ENCODE results near the gene SLC1A1. TPM values are rescaled to one million over a fixed set of nuclear protein-coding genes. Genes with fewer than 3 reads are reported as not detected.
A peak's percentile ranks its signal among the peaks of the same experiment; 100 is the strongest.

SLC1A1 gene
- total RNA-seq, 6 donors from 2014 or later: 16.8 to 62.5 (median 40.6) TPM

GRCh38 chr9:4547016-4547415, 56.7 kb downstream of the SLC1A1 start:
- Histone ChIP-seq H3K4me3 (no peak overlapping the region), H3K36me3 (no peaks in the 10 kb centered on the region), H3K27ac (no peak overlapping the region), H3K4me1 (peaks cover 0 to 25% (median 14%) of the 10 kb centered on the region in 4 donors), H3K9me3 (no peaks in the 10 kb centered on the region), H3K27me3 (no peaks in the 10 kb centered on the region)
- TF ChIP-seq POLR2AphosphoS5 (IDR thresholded peaks at IDR 0.05) (no peak), POLR2A (IDR thresholded peaks at IDR 0.05) (no peak), EP300 (IDR thresholded peaks at IDR 0.05) (no peak), CTCF (IDR thresholded peaks at IDR 0.05) (no peak)
- ATAC-seq (ENCODE audit: low FRiP score in 2 of 2) (no peak), DNase-seq (no peak)
- 71 to 86% methylated on average over 1 of the region's 1 CpG for WGBS, 2 donors

DNA sequence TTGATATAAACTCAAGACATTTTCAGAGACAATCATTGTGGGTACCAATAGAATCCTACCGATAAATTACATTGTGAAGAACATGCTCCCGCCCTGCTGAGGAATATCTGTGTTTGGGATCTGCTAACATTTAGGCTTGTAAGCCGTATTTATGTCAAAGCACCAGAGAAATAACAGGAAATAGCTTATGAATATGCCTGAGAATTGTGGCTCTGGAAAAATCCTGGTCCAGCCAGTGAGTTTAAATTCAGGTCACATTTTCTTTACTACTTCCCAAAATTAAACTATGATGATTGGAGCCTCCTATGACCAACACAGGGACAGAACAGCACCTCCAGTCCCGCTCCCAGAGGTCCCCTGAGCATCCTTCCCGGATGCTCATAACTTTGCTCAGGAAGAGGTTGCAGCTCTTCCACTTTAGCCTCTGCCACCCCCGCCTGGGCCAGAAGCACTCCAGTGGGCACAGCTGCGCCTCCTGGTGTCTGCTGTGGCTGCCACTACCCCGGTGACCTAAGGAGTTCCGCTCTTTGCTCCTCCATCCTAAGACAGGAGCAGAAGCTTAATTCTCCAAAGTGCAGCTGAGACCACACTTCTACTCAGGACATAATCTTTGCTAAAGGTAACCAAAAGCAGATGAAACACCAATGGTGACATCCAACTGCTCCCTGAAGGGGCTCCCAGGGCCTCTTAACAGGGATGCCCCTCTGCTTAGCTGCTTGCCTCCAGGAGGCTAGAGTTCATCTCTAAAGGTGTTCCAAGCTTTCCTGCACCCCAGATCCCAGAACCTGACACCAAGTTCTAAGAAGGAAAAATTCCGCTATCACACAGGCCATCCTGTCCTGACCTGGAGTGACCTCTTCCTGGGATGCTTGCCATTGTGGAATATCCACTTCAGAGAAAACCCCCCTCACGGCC, 58.8 kb downstream of the SLC1A1 start:
- Histone ChIP-seq H3K27ac (peak overlapping the region in 3 of 4 donors; percentile 23 to 64 (median 60)), H3K4me1 (peaks cover 0 to 26% (median 15%) of the 10 kb centered on the region in 4 donors), H3K9me3 (no peaks in the 10 kb centered on the region), H3K27me3 (no peaks in the 10 kb centered on the region), H3K36me3 (no peaks in the 10 kb centered on the region), H3K4me3 (no peak overlapping the region)
- TF ChIP-seq POLR2AphosphoS5 (IDR thresholded peaks at IDR 0.05): no peak
- TF ChIP-seq CTCF (IDR thresholded peaks at IDR 0.05): peak in 1 of 6 experiments; percentile 12
- ATAC-seq (ENCODE audit: low FRiP score in 2 of 2) (peak; percentile 29 to 31), DNase-seq (peak in 1 of 2 donors; percentile 39)
- 66 to 78% methylated on average over 9 to 11 of the region's 11 CpGs for WGBS, 2 donors

- no peaks in the 10 kb centered on the region for H3K9me3 ChIP-seq
- TF ChIP-seq POLR2AphosphoS5 (IDR thresholded peaks at IDR 0.05) (no peak), CTCF (IDR thresholded peaks at IDR 0.05) (no peak), EP300 (IDR thresholded peaks at IDR 0.05) (no peak)
- DNase-seq (no peak), ATAC-seq (ENCODE audit: low FRiP score in 2 of 2) (no peak)
- no peaks in the 10 kb centered on the region for H3K27me3 ChIP-seq
- H3K4me1 ChIP-seq: peaks cover 5 to 33% (median 21%) of the 10 kb centered on the region in 4 donors
- H3K27ac ChIP-seq: peak overlapping the region in 3 of 4 donors; percentile 23 to 64 (median 60)
- no peak overlapping the region for H3K4me3 ChIP-seq
- WGBS, 2 donors: 57 to 59% methylated on average over 4 of the region's 4 CpGs
- no peaks in the 10 kb centered on the region for H3K36me3 ChIP-seq
Measured at GRCh38 chr9:4549751-4550295, 59.6 kb downstream of the SLC1A1 start.

DNA sequence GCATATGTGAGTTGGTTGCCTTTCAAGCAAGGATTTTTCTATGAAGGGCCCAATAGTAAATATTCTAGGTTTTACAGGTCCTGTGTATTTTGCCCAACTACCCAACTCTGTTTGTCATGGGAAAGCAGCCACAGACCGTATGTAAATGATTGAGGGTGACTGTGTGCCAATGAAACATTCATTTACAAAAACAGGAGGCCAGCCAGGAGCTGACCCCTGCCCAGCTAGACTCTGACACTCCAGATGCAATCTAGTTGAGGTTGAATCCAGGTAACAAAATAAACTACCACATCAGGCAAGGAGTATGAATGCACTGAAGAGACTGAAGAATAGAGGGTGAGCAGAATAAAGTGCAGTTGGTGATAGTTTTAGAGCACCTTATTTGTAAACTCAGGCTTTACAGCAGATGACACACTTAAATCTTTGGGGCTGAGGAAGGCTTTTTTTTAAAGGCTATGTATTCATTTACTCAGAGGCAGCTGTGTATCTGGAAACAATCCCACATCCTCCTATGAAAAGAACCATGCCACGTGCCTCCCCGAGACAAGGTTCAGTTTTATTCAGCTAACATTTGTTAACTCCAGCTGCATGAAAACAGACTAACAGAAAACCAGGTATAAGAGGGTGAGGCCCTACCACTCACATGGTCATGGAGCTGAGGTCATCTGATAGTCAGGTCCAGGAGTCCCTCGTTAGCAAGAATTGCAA, 60.7 kb downstream of the SLC1A1 start:
- no peak for DNase-seq
- no peak for TF ChIP-seq POLR2A (IDR thresholded peaks at IDR 0.05)
- no peak for TF ChIP-seq CTCF (IDR thresholded peaks at IDR 0.05)
- TF ChIP-seq POLR2AphosphoS5 (IDR thresholded peaks at IDR 0.05): no peak
- TF ChIP-seq EP300 (IDR thresholded peaks at IDR 0.05): no peak
- no peak for ATAC-seq (ENCODE audit: low FRiP score in 2 of 2)
- 54 to 64% methylated on average over 4 of the region's 4 CpGs for WGBS, 2 donors
- Histone ChIP-seq H3K4me1 (peaks cover 8 to 41% (median 23%) of the 10 kb centered on the region in 4 donors), H3K4me3 (no peak overlapping the region), H3K27ac (peak overlapping the region in 1 of 4 donors; percentile 31), H3K9me3 (no peaks in the 10 kb centered on the region), H3K27me3 (no peaks in the 10 kb centered on the region), H3K36me3 (no peaks in the 10 kb centered on the region)

All from upper lobe of left lung (tissue), 6 donors.